GM12801 (cell line): Measurements from ENCODE around the gene DUXB.

ENCODE experiments used
- TF ChIP-seq, protein P1 (sequence below): IDR thresholded peaks from one replicate; pipeline ENCODE4 v1.5.1; 2011; ENCODE audit warnings: control low read depth; ENCODE audit not compliant: insufficient read length; ENCODE audit errors: extremely low read depth

Gene DUXB

GRCh38 chr16:75660726-75661302 lies 40.4 kb downstream of the DUXB start:
- TF ChIP-seq, protein P1, sequence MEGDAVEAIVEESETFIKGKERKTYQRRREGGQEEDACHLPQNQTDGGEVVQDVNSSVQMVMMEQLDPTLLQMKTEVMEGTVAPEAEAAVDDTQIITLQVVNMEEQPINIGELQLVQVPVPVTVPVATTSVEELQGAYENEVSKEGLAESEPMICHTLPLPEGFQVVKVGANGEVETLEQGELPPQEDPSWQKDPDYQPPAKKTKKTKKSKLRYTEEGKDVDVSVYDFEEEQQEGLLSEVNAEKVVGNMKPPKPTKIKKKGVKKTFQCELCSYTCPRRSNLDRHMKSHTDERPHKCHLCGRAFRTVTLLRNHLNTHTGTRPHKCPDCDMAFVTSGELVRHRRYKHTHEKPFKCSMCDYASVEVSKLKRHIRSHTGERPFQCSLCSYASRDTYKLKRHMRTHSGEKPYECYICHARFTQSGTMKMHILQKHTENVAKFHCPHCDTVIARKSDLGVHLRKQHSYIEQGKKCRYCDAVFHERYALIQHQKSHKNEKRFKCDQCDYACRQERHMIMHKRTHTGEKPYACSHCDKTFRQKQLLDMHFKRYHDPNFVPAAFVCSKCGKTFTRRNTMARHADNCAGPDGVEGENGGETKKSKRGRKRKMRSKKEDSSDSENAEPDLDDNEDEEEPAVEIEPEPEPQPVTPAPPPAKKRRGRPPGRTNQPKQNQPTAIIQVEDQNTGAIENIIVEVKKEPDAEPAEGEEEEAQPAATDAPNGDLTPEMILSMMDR: no peak

GRCh38 chr16:75660321-75660720 lies 40.9 kb downstream of the DUXB start:
- TF ChIP-seq, protein P1: no peak

GRCh38 chr16:75658175-75658574 lies 43.1 kb downstream of the DUXB start:
- TF ChIP-seq, protein P1: no peak

GRCh38 chr16:75653922-75654321 lies 47.3 kb downstream of the DUXB start:
- TF ChIP-seq, protein P1: no peak

- TF ChIP-seq, protein P1: no peak
Measured at GRCh38 chr16:75648265-75649076, 52.8 kb downstream of the DUXB start.

- TF ChIP-seq, protein P1: no peak
Measured at GRCh38 chr16:75647492-75648264, 53.6 kb downstream of the DUXB start, which contains the start of the genes KARS1 and TERF2IP. Gene KARS1 (minus strand): TSS chr16:75647665. CDS start chr16:75647639, 26 bp downstream. Gene TERF2IP (plus strand): TSS chr16:75647773. CDS start chr16:75647883, 110 bp downstream.

DNA sequence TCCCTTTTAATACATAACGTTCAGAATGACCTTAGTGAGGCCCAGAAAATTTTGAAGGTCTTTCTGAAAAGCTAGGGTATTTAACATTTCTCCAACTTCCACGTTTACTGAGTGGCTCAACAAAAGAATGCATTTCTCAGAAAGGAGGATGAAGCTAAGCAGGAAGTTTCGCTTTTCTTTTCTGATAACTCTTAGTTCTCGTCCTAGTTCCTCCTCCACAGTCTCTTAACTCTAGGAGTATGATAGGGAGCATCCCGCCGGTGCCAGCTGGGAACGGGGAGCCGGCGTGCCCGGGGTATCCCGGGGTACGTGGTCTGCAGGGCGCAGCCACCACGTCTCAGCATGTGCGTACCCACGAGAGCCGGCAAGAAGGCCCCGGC lies 54.2 kb downstream of the DUXB start:
- TF ChIP-seq, protein P1: no peak
